Astrocyte (in vitro differentiated cells and primary cell): Measurements from ENCODE around the gene OR10V1. TPM values are rescaled to one million over a fixed set of nuclear protein-coding genes. Genes with fewer than 3 reads are reported as not detected.

Source experiments
- DNase-seq: peaks from one replicate; pipeline ENCODE4 v3.0.0-alpha.2; 2010; ENCODE audit warnings: low read depth
- FAIRE-seq: peaks from 2 replicates; lab custom pipeline; 2011; peaks lifted over from hg19 to GRCh38; lab: Jason Lieb, UNC
- H2AFZ ChIP-seq: 2 replicates; pipeline ENCODE4 v1.6.0; 2012; ENCODE audit warnings: low read depth, low read length, inconsistent platforms
- H3K27ac ChIP-seq: 2 replicates; pipeline ENCODE4 v1.5.1; 2011; ENCODE audit warnings: low read depth, low read length, inconsistent platforms
- H3K27me3 ChIP-seq: 2 replicates; pipeline ENCODE4 v1.6.0; 2011; ENCODE audit warnings: low read length, inconsistent platforms; ENCODE audit not compliant: insufficient read depth
- H3K36me3 ChIP-seq: 2 replicates; pipeline ENCODE4 v1.5.1; 2011; ENCODE audit warnings: low read length, inconsistent platforms; ENCODE audit not compliant: insufficient read depth
- H3K4me1 ChIP-seq: 2 replicates; pipeline ENCODE4 v1.5.1; 2011; ENCODE audit warnings: low read length, inconsistent platforms; ENCODE audit not compliant: insufficient read depth
- H3K4me2 ChIP-seq: 2 replicates; pipeline ENCODE4 v1.6.0; 2012; ENCODE audit warnings: low read length, inconsistent platforms
- H3K4me3 ChIP-seq: 2 replicates; pipeline ENCODE4 v1.5.1; 2011; ENCODE audit warnings: low read depth, mild to moderate bottlenecking, low read length, inconsistent platforms; ENCODE audit not compliant: insufficient read depth
- H3K79me2 ChIP-seq: 2 replicates; pipeline ENCODE4 v1.6.0; 2012; ENCODE audit warnings: mild to moderate bottlenecking, low read length, inconsistent platforms; ENCODE audit not compliant: insufficient read depth
- H3K9ac ChIP-seq: 2 replicates; pipeline ENCODE4 v1.6.0; 2012; ENCODE audit warnings: mild to moderate bottlenecking, low read length, inconsistent platforms
- H3K9me3 ChIP-seq: 2 replicates; pipeline ENCODE4 v1.5.1; 2012; ENCODE audit warnings: low read depth, mild to moderate bottlenecking, low read length, inconsistent platforms; ENCODE audit not compliant: insufficient read depth
- H4K20me1 ChIP-seq: 2 replicates; pipeline ENCODE4 v1.6.0; 2012; ENCODE audit warnings: low read length, inconsistent platforms; ENCODE audit not compliant: insufficient read depth
- H3K27ac Mint-ChIP-seq: one replicate; pipeline ENCODE4 v1.8.0; 2021; ENCODE audit warnings: mild to moderate bottlenecking, mixed read lengths; ENCODE audit not compliant: unreplicated experiment
- H3K27me3 Mint-ChIP-seq: one replicate; pipeline ENCODE4 v1.8.0; 2021; ENCODE audit warnings: low read depth, mixed read lengths; ENCODE audit not compliant: unreplicated experiment
- H3K36me3 Mint-ChIP-seq: one replicate; pipeline ENCODE4 v1.8.0; 2021; ENCODE audit warnings: low read depth, mixed read lengths; ENCODE audit not compliant: unreplicated experiment
- H3K4me1 Mint-ChIP-seq: one replicate; pipeline ENCODE4 v1.8.0; 2021; ENCODE audit warnings: low read depth, mixed read lengths; ENCODE audit not compliant: unreplicated experiment
- H3K4me3 Mint-ChIP-seq: one replicate; pipeline ENCODE4 v1.8.0; 2021; ENCODE audit warnings: mild to moderate bottlenecking, moderate library complexity, mixed read lengths; ENCODE audit not compliant: unreplicated experiment
- H3K9me3 Mint-ChIP-seq: one replicate; pipeline ENCODE4 v1.8.0; 2021; ENCODE audit warnings: mild to moderate bottlenecking, mixed read lengths; ENCODE audit not compliant: unreplicated experiment
- EZH2 ChIP-seq: IDR thresholded peaks from 2 replicates; pipeline ENCODE4 v1.6.1; 2012; ENCODE audit warnings: mild to moderate bottlenecking, low read length, inconsistent platforms; ENCODE audit not compliant: insufficient read depth
- total RNA-seq: library from RNA; stranded (reverse); gene quantifications from 2 replicates; pipeline ENCODE4 v1.2.1, GENCODE V29; 2021
- TF ChIP-seq, protein P1 (sequence below): IDR thresholded peaks from 2 replicates; pipeline ENCODE4 v1.5.1; 2011; ENCODE audit warnings: low read depth, mild to moderate bottlenecking, inconsistent platforms, low read length, moderate library complexity; ENCODE audit not compliant: insufficient read depth

The OR10V1 gene
- total RNA-seq, 1 donor from 2014 or later = not detected

DNA sequence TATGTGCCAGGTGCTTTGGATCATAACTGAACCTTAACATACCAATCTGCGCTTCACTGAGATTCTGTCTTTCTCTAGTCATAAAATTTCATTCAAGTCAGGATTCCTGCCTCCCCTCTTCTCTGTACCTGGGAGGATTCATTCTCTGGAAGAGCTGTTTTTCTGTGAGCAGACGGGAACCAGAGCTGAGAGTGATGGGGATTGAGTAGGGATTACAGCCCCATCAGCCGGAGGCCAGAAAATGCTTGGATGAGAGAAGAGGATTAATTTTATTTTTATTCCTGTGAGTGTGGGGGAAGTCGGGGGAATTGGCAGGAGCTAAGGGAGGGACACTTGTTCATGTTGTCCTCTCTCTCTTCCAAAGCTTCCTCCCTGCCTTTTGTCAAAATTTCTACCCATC lies 46.3 kb upstream of the OR10V1 start:
- Mint-ChIP-seq H3K4me1 (peaks cover 10% of the 10 kb centered on the region), H3K27ac (no peak overlapping the region), H3K4me3 (no peak overlapping the region), H3K36me3 (peaks cover 13% of the 10 kb centered on the region), H3K27me3 (no peaks in the 10 kb centered on the region), H3K9me3 (no peaks in the 10 kb centered on the region)
- Histone ChIP-seq H4K20me1 (peaks cover 70% of the 10 kb centered on the region), H3K36me3 (no peaks in the 10 kb centered on the region), H2AFZ (no peak overlapping the region), H3K9me3 (no peaks in the 10 kb centered on the region), H3K79me2 (peaks cover 40% of the 10 kb centered on the region), H3K27me3 (no peaks in the 10 kb centered on the region), H3K9ac (no peak overlapping the region), H3K4me2 (no peak overlapping the region), H3K27ac (no peak overlapping the region), H3K4me1 (peaks cover 13% of the 10 kb centered on the region), H3K4me3 (no peak overlapping the region)
- TF ChIP-seq EZH2 = no peak
- TF ChIP-seq, protein P1, sequence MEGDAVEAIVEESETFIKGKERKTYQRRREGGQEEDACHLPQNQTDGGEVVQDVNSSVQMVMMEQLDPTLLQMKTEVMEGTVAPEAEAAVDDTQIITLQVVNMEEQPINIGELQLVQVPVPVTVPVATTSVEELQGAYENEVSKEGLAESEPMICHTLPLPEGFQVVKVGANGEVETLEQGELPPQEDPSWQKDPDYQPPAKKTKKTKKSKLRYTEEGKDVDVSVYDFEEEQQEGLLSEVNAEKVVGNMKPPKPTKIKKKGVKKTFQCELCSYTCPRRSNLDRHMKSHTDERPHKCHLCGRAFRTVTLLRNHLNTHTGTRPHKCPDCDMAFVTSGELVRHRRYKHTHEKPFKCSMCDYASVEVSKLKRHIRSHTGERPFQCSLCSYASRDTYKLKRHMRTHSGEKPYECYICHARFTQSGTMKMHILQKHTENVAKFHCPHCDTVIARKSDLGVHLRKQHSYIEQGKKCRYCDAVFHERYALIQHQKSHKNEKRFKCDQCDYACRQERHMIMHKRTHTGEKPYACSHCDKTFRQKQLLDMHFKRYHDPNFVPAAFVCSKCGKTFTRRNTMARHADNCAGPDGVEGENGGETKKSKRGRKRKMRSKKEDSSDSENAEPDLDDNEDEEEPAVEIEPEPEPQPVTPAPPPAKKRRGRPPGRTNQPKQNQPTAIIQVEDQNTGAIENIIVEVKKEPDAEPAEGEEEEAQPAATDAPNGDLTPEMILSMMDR = no peak
- no peak for DNase-seq
- no peak for FAIRE-seq

DNA sequence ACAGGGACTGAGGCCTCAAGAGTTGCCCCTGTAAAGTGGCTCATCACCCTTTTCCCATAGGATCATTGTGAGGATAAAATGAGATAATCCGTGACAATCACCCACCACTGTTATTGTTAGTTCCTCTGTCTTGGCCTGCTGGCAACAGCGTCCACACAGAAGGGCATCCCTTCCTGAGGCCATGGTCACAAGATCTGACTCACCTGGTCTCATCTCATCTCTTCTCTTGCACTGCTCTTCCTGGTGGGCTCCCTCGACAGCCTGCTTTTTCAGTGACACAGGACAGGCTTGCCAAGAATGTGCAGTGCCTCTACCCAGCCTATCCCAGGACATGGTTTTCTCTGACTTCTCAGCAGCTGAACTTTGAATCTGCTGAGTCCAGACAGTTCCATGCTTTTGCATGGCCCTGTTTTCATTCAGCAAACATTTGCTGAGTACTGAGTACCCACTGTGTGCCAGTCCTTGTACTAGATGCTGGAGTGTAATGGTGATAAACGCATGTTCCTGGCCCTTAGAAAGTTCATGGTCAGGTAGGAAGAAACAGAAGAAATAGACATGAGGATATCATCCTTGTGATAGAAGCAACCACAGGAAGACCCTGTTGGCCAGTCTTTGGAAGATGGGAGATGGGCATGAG lies 44.9 kb upstream of the OR10V1 start:
- Mint-ChIP-seq H3K4me1 (peaks cover 10% of the 10 kb centered on the region), H3K27ac (no peak overlapping the region), H3K4me3 (no peak overlapping the region), H3K36me3 (peaks cover 13% of the 10 kb centered on the region), H3K9me3 (no peaks in the 10 kb centered on the region), H3K27me3 (no peaks in the 10 kb centered on the region)
- H4K20me1 ChIP-seq = peaks cover 62% of the 10 kb centered on the region
- DNase-seq = no peak
- H3K27ac ChIP-seq = no peak overlapping the region
- peaks cover 40% of the 10 kb centered on the region for H3K79me2 ChIP-seq
- H3K4me2 ChIP-seq = no peak overlapping the region
- TF ChIP-seq, protein P1 = no peak
- no peak for TF ChIP-seq EZH2
- peaks cover 20% of the 10 kb centered on the region for H3K4me1 ChIP-seq
- no peak overlapping the region for H3K9ac ChIP-seq
- H3K4me3 ChIP-seq = no peak overlapping the region
- FAIRE-seq = no peak
- H2AFZ ChIP-seq = no peak overlapping the region
- no peaks in the 10 kb centered on the region for H3K36me3 ChIP-seq
- no peaks in the 10 kb centered on the region for H3K27me3 ChIP-seq
- H3K9me3 ChIP-seq = no peaks in the 10 kb centered on the region

DNA sequence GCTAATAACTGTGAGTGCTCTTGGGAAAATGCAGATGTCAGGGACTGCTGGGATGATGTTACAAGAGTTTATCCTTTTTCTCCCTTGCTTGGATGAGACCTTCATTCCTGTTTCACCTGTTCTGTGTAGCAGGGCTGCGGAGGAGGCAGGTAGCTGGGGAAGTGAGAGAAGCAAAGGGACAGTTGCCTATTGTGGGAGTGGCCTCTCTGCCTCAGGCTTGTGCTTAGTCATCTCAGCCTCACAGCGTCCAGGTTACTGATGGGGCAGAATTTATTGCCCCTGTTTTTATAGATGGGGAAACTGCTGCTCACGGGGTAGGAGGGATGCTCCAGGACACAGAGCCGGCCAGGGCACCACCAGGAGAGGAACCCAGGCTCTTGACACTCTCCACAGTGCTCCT lies 43.2 kb upstream of the OR10V1 start:
- no peak overlapping the region for H3K4me3 ChIP-seq
- no peak overlapping the region for H2AFZ ChIP-seq
- H3K27ac ChIP-seq = no peak overlapping the region
- peak overlapping the region; percentile 99 for H3K4me2 ChIP-seq
- Mint-ChIP-seq H3K4me3 (peak overlapping the region; percentile 96), H3K36me3 (peaks cover 11% of the 10 kb centered on the region), H3K27ac (peak overlapping the region; percentile 86), H3K9me3 (no peaks in the 10 kb centered on the region), H3K4me1 (peaks cover 10% of the 10 kb centered on the region), H3K27me3 (no peaks in the 10 kb centered on the region)
- peaks cover 25% of the 10 kb centered on the region for H3K79me2 ChIP-seq
- peaks cover 20% of the 10 kb centered on the region for H3K4me1 ChIP-seq
- no peak for FAIRE-seq
- no peak for DNase-seq
- no peaks in the 10 kb centered on the region for H3K9me3 ChIP-seq
- no peaks in the 10 kb centered on the region for H3K27me3 ChIP-seq
- peaks cover 46% of the 10 kb centered on the region for H4K20me1 ChIP-seq
- no peak for TF ChIP-seq EZH2
- TF ChIP-seq, protein P1 = no peak
- H3K9ac ChIP-seq = no peak overlapping the region
- no peaks in the 10 kb centered on the region for H3K36me3 ChIP-seq
